ENCODE data around the gene TMEM198. TPM values are rescaled to one million over a fixed set of nuclear protein-coding genes. Genes with fewer than 3 reads are reported as not detected.

Gene TMEM198
- total and polyA plus RNA-seq, 2 donors = 2.0 to 6.0 TPM

DNA sequence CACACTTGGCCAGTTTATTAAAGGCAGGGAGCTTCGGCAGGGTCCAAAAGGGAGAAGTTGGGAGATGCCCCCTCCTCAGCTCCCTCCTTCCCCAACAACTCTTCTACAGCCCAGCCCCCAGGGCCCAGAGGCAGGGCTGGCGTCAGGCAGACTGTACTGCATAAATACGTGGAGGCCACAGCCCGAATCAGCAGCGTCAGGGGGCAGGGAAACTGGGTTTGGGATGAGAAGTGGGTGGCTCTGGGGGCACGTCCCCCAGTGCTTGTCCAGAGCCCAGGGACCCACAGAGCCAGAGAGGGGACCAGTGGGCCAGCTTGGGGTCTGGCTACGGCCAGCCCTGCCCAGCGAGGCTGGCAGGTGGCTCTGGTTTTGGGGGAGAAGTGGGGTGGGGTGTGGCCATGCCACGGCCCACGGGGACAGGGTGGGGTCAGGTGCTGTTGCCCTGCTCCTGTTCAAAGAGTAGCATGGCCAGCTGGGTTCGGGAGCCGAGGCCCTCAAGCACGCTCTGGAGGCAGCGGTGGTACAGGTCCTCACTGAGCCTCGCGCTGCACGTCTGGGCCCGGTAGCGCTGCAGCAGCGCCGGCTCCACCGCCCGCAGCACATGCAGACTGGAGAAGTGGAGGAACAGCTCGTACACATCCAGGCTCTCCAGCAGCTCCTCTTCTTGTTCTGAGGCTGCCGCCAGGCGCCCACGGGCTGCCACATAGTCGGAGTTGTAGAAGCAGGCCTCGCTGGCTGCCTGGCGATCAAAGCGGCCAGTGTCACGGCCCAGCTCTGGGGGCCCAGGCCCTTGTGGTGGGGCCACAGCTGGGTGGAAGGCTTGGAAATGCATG lies 4.7 kb upstream of the TMEM198 start:
- DNase-seq (ENCODE audit: extremely low spot score) = no peak
- Histone ChIP-seq H3K4me3 (ENCODE audit: low read depth, low read length) (no peak overlapping the region), H3K27ac (ENCODE audit: low read depth) (no peak overlapping the region), H3K4me1 (ENCODE audit: insufficient read depth) (no peaks in the 10 kb centered on the region), H3K36me3 (ENCODE audit: insufficient read depth) (no peaks in the 10 kb centered on the region)
- WGBS = 83% methylated on average over 32 of the region's 32 CpGs

DNA sequence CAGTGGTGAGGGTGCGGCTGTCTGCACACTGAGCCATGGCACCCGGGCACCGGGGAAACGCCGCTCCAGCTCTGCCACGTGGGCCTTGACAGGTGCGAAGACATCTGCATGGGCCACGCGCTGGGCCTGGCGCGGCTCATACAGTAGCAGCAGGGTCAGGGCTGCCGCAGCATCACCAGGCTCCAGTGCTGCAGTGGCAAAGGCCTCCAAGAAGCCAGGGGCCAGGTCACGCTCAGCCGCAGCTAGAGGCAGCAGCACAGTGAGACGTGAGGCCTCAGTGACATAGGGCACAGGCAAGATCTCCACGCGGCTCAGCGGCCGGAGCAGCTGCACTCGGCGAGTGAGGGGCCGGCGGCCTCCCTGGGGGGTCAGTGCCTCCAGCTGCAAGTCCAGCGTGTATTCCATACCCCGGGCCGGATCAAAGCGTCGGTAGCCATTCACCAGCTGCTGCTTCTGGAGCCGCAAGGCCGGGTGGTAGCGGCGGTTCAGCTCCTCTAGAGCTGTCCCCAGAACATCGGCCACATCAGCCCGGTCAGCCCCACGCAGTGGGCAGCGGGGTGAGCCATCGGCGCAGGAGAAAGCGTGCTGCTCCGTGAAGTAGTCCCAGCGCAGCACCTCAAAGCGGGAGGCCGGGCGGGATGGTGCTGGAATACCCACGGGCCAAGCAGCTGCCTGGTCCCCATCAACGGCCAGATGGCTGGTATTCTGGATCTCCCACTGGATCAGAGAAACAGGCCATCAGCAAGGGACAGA lies 3.7 kb upstream of the TMEM198 start:
- 94% methylated on average over 46 of the region's 46 CpGs for WGBS
- no peaks in the 10 kb centered on the region for H3K36me3 ChIP-seq (ENCODE audit: insufficient read depth)
- no peaks in the 10 kb centered on the region for H3K4me1 ChIP-seq (ENCODE audit: insufficient read depth)
- DNase-seq (ENCODE audit: extremely low spot score) = no peak
- H3K27ac ChIP-seq (ENCODE audit: low read depth) = no peak overlapping the region
- H3K4me3 ChIP-seq (ENCODE audit: low read depth, low read length) = no peak overlapping the region

DNA sequence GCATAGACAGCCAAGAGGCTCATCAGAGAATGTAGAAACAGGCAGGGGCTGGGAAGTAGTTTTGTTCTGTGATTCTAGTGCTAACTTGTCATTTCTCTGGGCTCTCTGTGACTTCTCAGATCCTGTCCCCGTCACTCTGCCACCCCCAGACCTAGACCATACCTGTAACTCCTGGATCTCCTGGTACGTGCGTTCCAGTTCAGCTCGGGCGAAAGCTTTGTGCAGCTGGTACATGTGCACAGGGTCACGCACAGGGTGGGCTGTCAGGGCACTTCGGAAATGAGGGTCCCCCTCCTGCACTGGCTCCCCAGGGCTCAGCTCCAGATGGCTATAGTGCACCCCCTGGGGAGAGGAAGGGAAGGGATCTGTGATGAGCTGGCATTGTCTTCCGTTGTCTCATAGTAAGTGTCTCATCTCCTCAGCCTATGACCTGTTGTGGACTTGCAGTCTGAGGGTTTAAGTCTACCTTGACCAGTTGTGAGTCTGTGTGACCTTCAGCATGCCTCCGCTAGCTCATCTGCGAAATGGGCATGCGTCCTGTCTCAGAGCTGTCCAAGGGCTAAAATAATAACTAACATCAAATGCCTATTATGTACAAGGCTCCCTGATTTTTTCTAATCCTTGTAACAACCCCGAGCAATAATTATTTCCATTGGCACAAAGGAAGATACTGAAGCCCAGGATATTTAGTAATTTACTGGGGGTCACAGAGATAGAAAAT lies 2.9 kb upstream of the TMEM198 start:
- Histone ChIP-seq H3K36me3 (ENCODE audit: insufficient read depth) (no peaks in the 10 kb centered on the region), H3K4me1 (ENCODE audit: insufficient read depth) (no peaks in the 10 kb centered on the region), H3K27ac (ENCODE audit: low read depth) (no peak overlapping the region), H3K4me3 (ENCODE audit: low read depth, low read length) (no peak overlapping the region)
- 91% methylated on average over 12 of the region's 12 CpGs for WGBS
- DNase-seq (ENCODE audit: extremely low spot score) = no peak

DNA sequence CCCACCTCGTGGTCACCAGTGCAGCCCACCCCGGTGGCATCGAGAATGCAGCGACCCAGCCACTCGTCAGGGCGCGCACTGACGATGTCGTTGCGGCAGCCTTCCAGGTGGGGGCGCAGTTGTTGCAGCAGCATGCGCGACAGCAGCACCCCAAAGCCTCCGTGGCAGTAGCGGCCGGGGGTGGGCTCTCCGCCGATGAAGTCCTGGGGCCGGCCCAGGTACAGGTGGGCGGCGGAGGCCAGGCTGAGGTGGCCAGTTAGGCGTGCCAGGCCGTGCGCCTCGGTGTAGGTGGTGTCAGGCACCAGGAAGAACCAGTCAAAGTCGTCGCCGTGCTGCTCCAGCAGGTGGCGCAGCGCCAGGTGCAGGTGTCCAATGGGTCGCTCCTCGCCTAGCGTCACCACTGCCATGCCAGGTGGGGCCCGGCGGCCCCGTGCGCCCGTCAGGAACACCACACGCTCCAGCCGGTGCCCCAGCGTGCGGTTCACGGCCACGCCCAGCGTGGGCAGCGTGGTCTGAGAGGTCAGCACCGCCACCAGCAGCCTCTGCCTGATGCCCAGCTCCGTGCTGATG lies 2.1 kb upstream of the TMEM198 start:
- 16% methylated on average over 48 of the region's 48 CpGs for WGBS
- H3K36me3 ChIP-seq (ENCODE audit: insufficient read depth) = no peaks in the 10 kb centered on the region
- H3K27ac ChIP-seq (ENCODE audit: low read depth) = no peak overlapping the region
- H3K4me1 ChIP-seq (ENCODE audit: insufficient read depth) = no peaks in the 10 kb centered on the region
- no peak overlapping the region for H3K4me3 ChIP-seq (ENCODE audit: low read depth, low read length)
- DNase-seq (ENCODE audit: extremely low spot score) = no peak

DNA sequence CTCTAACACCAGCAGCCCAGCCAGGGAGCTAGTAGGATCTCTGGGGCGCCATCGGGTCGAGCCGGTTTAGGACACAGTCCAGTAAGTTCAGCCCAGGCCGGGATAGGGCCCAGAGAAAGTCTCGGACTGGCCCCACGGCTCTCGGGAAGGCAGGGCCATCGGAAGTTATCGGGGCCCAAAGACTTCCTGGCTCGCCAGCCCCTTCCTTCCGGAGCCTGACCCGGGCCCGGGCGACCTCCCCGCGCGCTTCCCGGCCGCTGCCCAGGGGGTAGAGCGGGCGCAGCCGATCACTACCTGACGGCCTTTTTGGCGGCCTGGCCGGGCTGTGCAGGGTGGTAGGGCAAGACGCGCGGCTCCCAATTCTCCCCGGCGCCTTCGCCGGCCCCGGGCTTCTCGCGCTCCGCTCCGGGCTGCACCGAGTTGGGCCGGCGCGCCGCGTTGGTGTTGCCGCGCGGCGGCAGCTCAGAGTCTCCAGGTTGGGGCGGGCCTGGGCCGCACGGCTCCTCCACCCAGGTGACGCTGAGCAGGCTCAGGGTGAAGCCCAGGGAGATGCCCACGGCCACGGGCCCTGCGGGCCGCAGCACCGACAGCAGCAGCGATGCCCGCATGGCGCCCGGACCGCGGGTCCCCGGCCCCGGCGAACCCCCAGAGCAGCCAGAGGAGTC lies 765 bp upstream of the TMEM198 start:
- no peak for DNase-seq (ENCODE audit: extremely low spot score)
- H3K4me1 ChIP-seq (ENCODE audit: insufficient read depth) = no peaks in the 10 kb centered on the region
- peak overlapping the region; percentile 81 for H3K27ac ChIP-seq (ENCODE audit: low read depth)
- WGBS = under 1% methylated on average over 66 of the region's 66 CpGs
- H3K4me3 ChIP-seq (ENCODE audit: low read depth, low read length) = peak overlapping the region; percentile 73
- no peaks in the 10 kb centered on the region for H3K36me3 ChIP-seq (ENCODE audit: insufficient read depth)

DNA sequence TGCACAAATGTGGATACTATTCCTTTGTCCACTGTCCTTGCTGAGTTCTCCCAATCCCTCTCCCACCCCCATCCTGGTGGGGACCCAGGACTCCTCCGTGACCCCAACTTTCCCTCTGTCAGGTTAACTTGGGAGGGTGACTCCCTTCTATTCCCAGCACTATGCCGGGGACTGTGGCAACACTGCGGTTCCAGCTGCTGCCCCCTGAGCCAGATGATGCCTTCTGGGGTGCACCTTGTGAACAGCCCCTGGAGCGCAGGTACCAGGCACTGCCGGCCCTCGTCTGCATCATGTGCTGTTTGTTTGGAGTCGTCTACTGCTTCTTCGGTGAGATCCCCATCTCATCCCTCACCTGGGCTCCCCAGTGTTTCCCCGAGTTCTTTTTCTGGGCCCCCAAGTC lies 739 bp downstream of the TMEM198 start:
- Histone ChIP-seq H3K4me3 (ENCODE audit: low read depth, low read length) (no peak overlapping the region), H3K36me3 (ENCODE audit: insufficient read depth) (no peaks in the 10 kb centered on the region), H3K27ac (ENCODE audit: low read depth) (no peak overlapping the region), H3K4me1 (ENCODE audit: insufficient read depth) (no peaks in the 10 kb centered on the region)
- no peak for DNase-seq (ENCODE audit: extremely low spot score)
- WGBS = 51% methylated on average over 9 of the region's 9 CpGs

DNA sequence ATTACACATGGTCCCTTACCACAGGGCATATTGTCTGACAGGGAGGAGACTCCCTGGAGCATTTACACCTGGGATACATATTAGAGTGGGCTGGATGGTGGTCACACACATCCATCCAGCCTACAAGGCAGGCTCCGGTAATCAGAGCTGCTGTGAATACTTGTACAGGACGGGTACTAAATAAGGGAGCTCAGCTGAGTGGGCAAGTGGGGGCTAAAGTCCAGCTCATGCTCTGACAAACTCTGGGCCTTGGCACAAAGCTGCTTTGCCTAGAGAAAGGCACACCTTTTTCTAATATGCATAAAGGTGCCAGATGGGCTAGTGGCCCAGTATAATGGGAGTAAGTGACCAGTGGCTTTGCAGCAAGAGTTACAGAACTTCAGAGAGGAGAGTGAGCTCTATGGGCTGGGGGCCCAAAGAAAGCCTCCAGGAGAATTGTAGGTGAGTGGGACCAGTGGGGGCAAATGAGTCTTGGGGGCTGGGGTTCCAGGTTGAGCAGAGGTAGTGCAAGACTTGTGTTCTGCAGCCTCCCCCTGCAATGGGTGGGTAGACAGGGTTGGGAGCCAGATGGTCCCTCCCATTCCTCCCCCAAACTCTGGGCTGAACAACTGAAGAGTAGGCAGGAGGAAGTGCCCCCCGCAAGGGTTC lies 1.6 kb downstream of the TMEM198 start:
- no peak for DNase-seq (ENCODE audit: extremely low spot score)
- H3K4me1 ChIP-seq (ENCODE audit: insufficient read depth) = no peaks in the 10 kb centered on the region
- H3K27ac ChIP-seq (ENCODE audit: low read depth) = no peak overlapping the region
- H3K4me3 ChIP-seq (ENCODE audit: low read depth, low read length) = no peak overlapping the region
- 93% methylated on average over 3 of the region's 3 CpGs for WGBS
- no peaks in the 10 kb centered on the region for H3K36me3 ChIP-seq (ENCODE audit: insufficient read depth)

DNA sequence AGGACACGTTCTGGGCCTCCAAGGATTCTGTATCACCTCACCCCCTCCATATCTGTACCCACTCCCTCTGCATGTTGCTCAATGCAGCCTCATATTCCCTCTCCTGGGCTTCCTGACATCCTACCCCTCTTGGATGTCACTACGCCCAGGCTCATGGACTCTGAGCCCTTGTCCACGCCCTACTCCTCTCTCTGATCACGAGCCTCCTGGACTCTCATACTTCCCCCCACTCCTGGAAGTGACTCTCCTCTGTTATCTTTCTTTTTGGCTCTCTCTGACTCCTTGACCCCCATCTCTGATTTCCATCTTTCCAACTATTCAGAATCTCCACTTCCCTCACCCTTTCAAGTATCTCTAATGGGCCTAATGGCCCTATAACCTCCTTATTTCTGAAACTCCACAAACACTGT lies 2.1 kb downstream of the TMEM198 start:
- Histone ChIP-seq H3K4me3 (ENCODE audit: low read depth, low read length) (no peak overlapping the region), H3K4me1 (ENCODE audit: insufficient read depth) (no peaks in the 10 kb centered on the region), H3K36me3 (ENCODE audit: insufficient read depth) (no peaks in the 10 kb centered on the region), H3K27ac (ENCODE audit: low read depth) (no peak overlapping the region)
- DNase-seq (ENCODE audit: extremely low spot score) = no peak
- WGBS = 77% methylated on average over 4 of the region's 4 CpGs

DNA sequence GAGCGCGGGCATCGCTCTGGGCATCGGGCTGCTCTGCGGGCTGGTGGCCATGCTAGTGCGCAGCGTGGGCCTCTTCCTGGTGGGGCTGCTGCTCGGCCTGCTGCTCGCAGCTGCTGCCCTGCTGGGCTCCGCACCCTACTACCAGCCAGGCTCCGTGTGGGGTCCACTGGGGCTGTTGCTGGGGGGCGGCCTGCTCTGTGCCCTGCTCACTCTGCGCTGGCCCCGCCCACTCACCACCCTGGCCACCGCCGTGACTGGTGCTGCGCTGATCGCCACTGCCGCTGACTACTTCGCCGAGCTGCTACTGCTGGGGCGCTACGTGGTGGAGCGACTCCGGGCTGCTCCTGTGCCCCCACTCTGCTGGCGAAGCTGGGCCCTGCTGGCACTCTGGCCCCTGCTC lies 3.8 kb downstream of the TMEM198 start:
- H3K27ac ChIP-seq (ENCODE audit: low read depth) = no peak overlapping the region
- H3K4me3 ChIP-seq (ENCODE audit: low read depth, low read length) = no peak overlapping the region
- DNase-seq (ENCODE audit: extremely low spot score) = no peak
- no peaks in the 10 kb centered on the region for H3K36me3 ChIP-seq (ENCODE audit: insufficient read depth)
- WGBS = 94% methylated on average over 26 of the region's 26 CpGs
- no peaks in the 10 kb centered on the region for H3K4me1 ChIP-seq (ENCODE audit: insufficient read depth)

DNA sequence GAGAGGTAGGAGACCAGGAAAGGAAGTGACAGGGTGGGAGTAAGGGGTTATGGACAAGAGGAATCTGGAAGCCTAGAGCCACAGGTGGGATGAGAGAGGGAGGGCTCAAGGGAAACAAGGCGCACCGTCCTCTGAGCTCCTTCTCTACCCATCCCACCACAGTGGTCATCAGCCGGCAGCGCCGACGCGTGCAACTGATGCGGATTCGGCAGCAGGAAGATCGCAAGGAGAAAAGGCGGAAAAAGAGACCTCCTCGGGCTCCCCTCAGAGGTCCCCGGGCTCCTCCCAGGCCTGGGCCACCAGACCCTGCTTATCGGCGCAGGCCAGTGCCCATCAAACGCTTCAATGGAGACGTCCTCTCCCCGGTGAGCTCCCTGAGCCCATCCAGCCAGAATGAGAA lies 5.2 kb downstream of the TMEM198 start:
- H3K27ac ChIP-seq (ENCODE audit: low read depth) = no peak overlapping the region
- no peak overlapping the region for H3K4me3 ChIP-seq (ENCODE audit: low read depth, low read length)
- WGBS = 94% methylated on average over 18 of the region's 18 CpGs
- DNase-seq (ENCODE audit: extremely low spot score) = no peak
- H3K36me3 ChIP-seq (ENCODE audit: insufficient read depth) = no peaks in the 10 kb centered on the region
- no peaks in the 10 kb centered on the region for H3K4me1 ChIP-seq (ENCODE audit: insufficient read depth)

DNA sequence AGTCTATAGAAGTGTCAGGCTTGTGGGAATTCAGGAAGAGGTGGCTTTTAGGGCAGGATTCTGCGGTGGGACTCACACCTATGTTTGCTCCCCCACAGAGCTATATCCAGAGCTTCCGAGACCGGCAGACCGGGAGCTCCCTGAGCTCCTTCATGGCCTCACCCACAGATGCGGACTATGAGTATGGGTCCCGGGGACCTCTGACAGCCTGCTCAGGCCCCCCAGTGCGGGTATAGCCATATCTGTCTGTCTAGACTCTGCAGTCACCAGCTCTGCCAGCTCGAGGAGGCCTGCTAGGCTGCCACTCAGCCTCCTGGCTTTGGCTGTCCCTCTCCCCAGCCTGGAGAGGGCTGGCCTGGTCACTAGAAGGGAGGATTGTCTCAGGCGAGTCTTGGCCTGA lies 5.8 kb downstream of the TMEM198 start:
- no peaks in the 10 kb centered on the region for H3K36me3 ChIP-seq (ENCODE audit: insufficient read depth)
- no peak for DNase-seq (ENCODE audit: extremely low spot score)
- H3K4me1 ChIP-seq (ENCODE audit: insufficient read depth) = no peaks in the 10 kb centered on the region
- H3K4me3 ChIP-seq (ENCODE audit: low read depth, low read length) = no peak overlapping the region
- 91% methylated on average over 9 of the region's 9 CpGs for WGBS
- no peak overlapping the region for H3K27ac ChIP-seq (ENCODE audit: low read depth)

DNA sequence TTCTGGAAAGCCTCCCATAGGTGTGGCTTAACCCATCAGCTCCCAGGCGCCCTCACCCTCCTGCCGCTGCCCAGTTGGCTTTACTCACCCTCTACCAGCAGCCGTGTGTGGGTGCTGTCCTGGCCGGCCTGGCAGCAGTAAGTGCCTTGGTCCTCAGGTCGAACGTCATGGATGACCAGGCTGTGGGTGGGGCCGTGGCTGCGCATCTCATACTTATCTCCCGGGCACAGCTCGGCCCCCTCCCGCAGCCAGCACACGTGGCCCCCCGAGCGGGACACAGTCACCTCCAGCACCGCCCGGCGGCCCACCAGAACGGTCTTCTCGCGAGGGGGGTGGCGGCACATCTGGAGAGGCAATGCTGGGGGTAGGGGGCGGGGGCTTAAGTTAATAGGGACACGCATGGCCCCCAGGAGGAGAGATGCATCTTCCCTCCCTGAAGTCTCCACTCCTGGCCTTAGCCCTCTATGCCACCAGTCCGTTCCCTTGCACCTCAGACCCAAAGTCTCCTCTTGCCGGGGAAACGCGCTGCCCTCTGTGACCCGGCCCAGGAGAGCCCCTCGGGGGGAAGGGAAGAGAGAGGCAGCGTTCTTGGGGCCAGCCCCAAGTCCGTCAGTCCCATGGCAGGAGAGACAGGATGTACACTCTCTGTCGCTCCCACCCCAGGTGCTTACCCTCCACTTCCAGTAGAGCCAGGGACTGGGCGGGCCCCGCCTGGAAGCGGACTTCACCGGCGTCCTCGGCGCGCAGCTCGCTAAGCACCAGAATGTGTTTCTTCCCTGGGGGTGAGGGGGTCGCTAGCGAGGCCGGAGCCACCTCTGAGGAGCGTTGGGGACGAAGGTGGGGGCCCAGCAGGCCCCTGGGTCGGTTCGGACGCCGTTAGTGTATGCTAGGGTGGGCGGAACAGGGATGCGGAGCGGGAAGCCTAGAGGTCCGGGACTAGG lies 7.9 kb downstream of the TMEM198 start:
- Histone ChIP-seq H3K27ac (ENCODE audit: low read depth) (no peak overlapping the region), H3K4me1 (ENCODE audit: insufficient read depth) (no peaks in the 10 kb centered on the region), H3K36me3 (ENCODE audit: insufficient read depth) (no peaks in the 10 kb centered on the region), H3K4me3 (ENCODE audit: low read depth, low read length) (peak overlapping the region; percentile 47)
- 5% methylated on average over 54 of the region's 54 CpGs for WGBS
- DNase-seq (ENCODE audit: extremely low spot score) = no peak

Measured in urinary bladder (tissue), 4 donors.